Duodenal mucosa (tissue), 2 donors: Measurements from ENCODE around the gene KLHDC3.
"Not testable (repeated sequence)": the region's sequence is repeated elsewhere in the genome, so short reads cannot be mapped to it uniquely, and the experiment has no call there.

Experiments used
- H3K27ac ChIP-seq: one replicate; pipeline ENCODE4 v1.7.0; 2013; ENCODE audit warnings: low read depth, low read length
- H3K27me3 ChIP-seq, 2 donors: one replicate each; pipeline ENCODE4 v1.7.0; 2013; ENCODE audit warnings: low read length in 2 of 2, control low read depth in 1 of 2; ENCODE audit not compliant: insufficient read depth in 2 of 2, control insufficient read depth in 1 of 2
- H3K36me3 ChIP-seq, 2 donors: one replicate each; pipeline ENCODE4 v1.7.0; 2013; ENCODE audit warnings: low read length in 2 of 2, control low read depth in 1 of 2; ENCODE audit not compliant: insufficient read depth in 2 of 2, control insufficient read depth in 1 of 2
- H3K4me1 ChIP-seq, 2 donors: one replicate each; pipeline ENCODE4 v1.7.0; 2013; ENCODE audit warnings: low read length in 2 of 2, control low read depth in 1 of 2; ENCODE audit not compliant: insufficient read depth in 2 of 2, control insufficient read depth in 1 of 2
- H3K4me3 ChIP-seq, 2 donors: one replicate each; pipeline ENCODE4 v1.7.0; 2013; ENCODE audit warnings: low read length in 2 of 2, low read depth in 1 of 2
- H3K9ac ChIP-seq, 2 donors: one replicate each; pipeline ENCODE4 v1.7.0; 2013; ENCODE audit warnings: low read length in 2 of 2, low read depth in 1 of 2
- H3K9me3 ChIP-seq, 2 donors: one replicate each; pipeline ENCODE4 v1.7.0; 2013; ENCODE audit warnings: low read length in 2 of 2, control low read depth in 1 of 2; ENCODE audit not compliant: control insufficient read depth in 1 of 2

Gene KLHDC3

GRCh38 chr6:43038727-43039126, 24.7 kb downstream of the KLHDC3 start:
- no peaks in the 10 kb centered on the region for H3K27me3 ChIP-seq
- no peak overlapping the region for H3K27ac ChIP-seq
- H3K4me3 ChIP-seq = no peak overlapping the region
- no peak overlapping the region for H3K9ac ChIP-seq
- H3K9me3 ChIP-seq = no peaks in the 10 kb centered on the region
- H3K36me3 ChIP-seq = peaks cover 50 to 67% of the 10 kb centered on the region in 2 donors
- H3K4me1 ChIP-seq = no peaks in the 10 kb centered on the region

GRCh38 chr6:43040542-43041257, 26.7 kb downstream of the KLHDC3 start:
- Histone ChIP-seq H3K36me3 (peaks cover 46 to 66% of the 10 kb centered on the region in 2 donors), H3K4me3 (no peak overlapping the region)

GRCh38 chr6:43041475-43041874, 27.4 kb downstream of the KLHDC3 start:
- H3K36me3 ChIP-seq = peaks cover 44 to 71% of the 10 kb centered on the region in 2 donors
- H3K27ac ChIP-seq, H3K27me3 ChIP-seq, H3K9ac ChIP-seq, H3K4me1 ChIP-seq, H3K9me3 ChIP-seq, H3K4me3 ChIP-seq: not testable (repeated sequence)

More at GRCh38 chr6:43040542-43041257, 26.7 kb downstream of the KLHDC3 start:
- Histone ChIP-seq H3K9ac (no peak overlapping the region), H3K27ac (no peak overlapping the region), H3K27me3 (no peaks in the 10 kb centered on the region), H3K9me3 (no peaks in the 10 kb centered on the region), H3K4me1 (no peaks in the 10 kb centered on the region)

- Histone ChIP-seq H3K27ac (no peak overlapping the region), H3K4me3 (no peak overlapping the region), H3K4me1 (no peaks in the 10 kb centered on the region), H3K9ac (no peak overlapping the region), H3K9me3 (no peaks in the 10 kb centered on the region), H3K27me3 (no peaks in the 10 kb centered on the region), H3K36me3 (peaks cover 39 to 70% of the 10 kb centered on the region in 2 donors)
These were observed 29.3 kb downstream of the KLHDC3 start for GRCh38 chr6:43043310-43043709.

- H3K27me3 ChIP-seq = no peaks in the 10 kb centered on the region
- no peaks in the 10 kb centered on the region for H3K9me3 ChIP-seq
- H3K9ac ChIP-seq = no peak overlapping the region
- H3K4me1 ChIP-seq = no peaks in the 10 kb centered on the region
- H3K27ac ChIP-seq = no peak overlapping the region
- peaks cover 44 to 65% of the 10 kb centered on the region in 2 donors for H3K36me3 ChIP-seq
- H3K4me3 ChIP-seq = no peak overlapping the region
These were observed 31.4 kb downstream of the KLHDC3 start for GRCh38 chr6:43045371-43045930.

GRCh38 chr6:43047998-43048397, 33.9 kb downstream of the KLHDC3 start:
- Histone ChIP-seq H3K9me3 (no peaks in the 10 kb centered on the region), H3K4me3 (no peak overlapping the region), H3K9ac (no peak overlapping the region), H3K27me3 (no peaks in the 10 kb centered on the region), H3K36me3 (peaks cover 35 to 60% of the 10 kb centered on the region in 2 donors), H3K4me1 (peaks cover 7 to 11% of the 10 kb centered on the region in 2 donors), H3K27ac (no peak overlapping the region)

GRCh38 chr6:43050981-43051380, 36.9 kb downstream of the KLHDC3 start:
- H3K27me3 ChIP-seq = no peaks in the 10 kb centered on the region
- H3K4me1 ChIP-seq = peaks cover 10 to 17% of the 10 kb centered on the region in 2 donors
- H3K4me3 ChIP-seq = no peak overlapping the region
- no peaks in the 10 kb centered on the region for H3K9me3 ChIP-seq
- peaks cover 34 to 49% of the 10 kb centered on the region in 2 donors for H3K36me3 ChIP-seq
- no peak overlapping the region for H3K9ac ChIP-seq
- H3K27ac ChIP-seq = no peak overlapping the region

- Histone ChIP-seq H3K9me3 (no peaks in the 10 kb centered on the region), H3K4me3 (peak overlapping the region in 1 of 2 donors; percentile 91), H3K9ac (peak overlapping the region; percentile 83 to 94), H3K27me3 (no peaks in the 10 kb centered on the region), H3K4me1 (peaks cover 10 to 17% of the 10 kb centered on the region in 2 donors), H3K27ac (no peak overlapping the region), H3K36me3 (peaks cover 29 to 40% of the 10 kb centered on the region in 2 donors)
These were observed 38.3 kb downstream of the KLHDC3 start for GRCh38 chr6:43052225-43052841.

- Histone ChIP-seq H3K36me3 (peaks cover 27 to 39% of the 10 kb centered on the region in 2 donors), H3K9me3 (no peaks in the 10 kb centered on the region), H3K27me3 (no peaks in the 10 kb centered on the region), H3K27ac (peak overlapping the region; percentile 77), H3K9ac (peak overlapping the region; percentile 83 to 94), H3K4me3 (peak overlapping the region; percentile 79 to 91), H3K4me1 (peaks cover 14 to 18% of the 10 kb centered on the region in 2 donors)
These were observed 38.9 kb downstream of the KLHDC3 start for GRCh38 chr6:43052842-43053544.
